Limb (tissue), 2 donors: ENCODE measurements around the gene ATP5F1D.

Source experiments
- DNase-seq, 2 donors: peaks; one replicate each; pipeline ENCODE4 v3.0.0-alpha.2; 2016; ENCODE audit errors: extremely low spot score in 2 of 2

ATP5F1D gene

GRCh38 chr19:1257475-1258162, 16.1 kb downstream of the ATP5F1D start:
- no peak for DNase-seq

DNA sequence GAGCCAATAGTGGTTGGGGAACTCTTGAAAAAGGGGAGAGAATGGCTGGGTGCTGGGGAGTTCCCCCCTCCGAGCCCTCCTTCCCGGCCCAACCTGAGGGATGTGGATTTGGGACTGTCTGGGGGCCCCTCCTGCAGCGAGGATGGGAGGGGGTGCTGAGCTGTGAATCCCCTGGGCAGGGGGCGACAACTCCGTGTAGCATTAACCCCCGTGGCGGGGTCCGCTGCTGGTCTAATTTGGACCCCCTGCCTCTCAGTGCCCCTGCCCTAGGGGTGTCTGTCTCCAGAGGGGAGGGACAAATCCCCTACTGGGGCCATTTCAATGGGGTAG, 16.6 kb downstream of the ATP5F1D start:
- no peak for DNase-seq

DNA sequence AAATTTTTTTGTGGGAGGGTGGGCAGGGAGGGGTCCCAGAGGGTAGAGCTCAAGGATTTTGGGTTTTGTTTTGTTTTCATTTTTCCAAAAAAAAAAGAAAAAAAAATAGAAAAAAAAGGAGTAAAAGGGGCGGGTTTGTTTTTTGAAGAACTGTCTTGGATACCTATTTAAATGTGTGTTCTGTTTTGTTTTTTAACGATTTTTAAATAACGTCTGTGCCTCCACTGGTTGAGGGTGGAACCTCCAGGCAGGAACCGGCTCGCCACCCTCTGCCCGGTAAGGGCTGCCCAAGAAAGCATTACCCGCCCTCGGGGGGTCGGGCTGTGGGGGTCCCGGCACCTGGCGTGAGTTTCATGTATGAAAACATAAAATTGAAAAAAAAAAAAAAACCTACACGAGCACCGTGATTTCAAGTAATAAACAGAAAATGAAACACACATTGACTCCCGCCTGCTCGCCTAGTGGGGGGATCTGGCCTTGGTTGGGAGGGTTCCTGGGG, 17.2 kb downstream of the ATP5F1D start:
- no peak for DNase-seq

DNA sequence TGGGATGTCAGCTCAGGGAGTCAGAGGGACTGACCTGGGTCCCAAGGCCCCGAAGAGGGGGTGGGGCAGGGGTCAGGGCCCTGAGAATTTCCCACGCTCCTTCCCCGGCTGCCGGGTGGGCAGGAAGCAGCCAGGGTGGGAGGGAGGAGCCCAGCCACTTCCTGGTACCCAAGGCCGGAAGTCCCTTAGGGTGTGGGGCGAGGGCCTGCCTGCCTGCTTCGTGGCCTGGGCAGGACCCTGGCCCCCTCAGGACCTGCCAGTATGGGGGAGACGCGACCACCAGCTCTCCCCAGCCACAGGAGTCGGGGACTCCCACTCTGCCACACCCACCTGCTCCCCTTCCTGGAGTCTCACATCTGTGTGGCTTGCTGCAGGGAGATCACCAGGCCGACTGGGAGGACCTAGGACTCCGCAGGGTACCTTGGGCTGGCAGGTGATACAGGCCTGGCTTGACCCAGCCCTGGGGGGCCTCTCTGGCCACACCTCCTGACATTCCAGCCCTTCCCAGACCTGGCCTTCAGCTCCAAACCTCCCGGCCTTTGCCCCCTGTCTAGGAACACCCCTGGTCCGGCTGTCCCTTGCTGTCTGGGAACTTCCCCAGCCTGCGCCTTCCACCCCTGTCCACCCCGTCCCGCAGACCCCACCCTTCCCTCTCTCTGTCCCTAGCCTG, 17.8 kb downstream of the ATP5F1D start:
- peak in 1 of 2 donors; percentile 71 for DNase-seq

DNA sequence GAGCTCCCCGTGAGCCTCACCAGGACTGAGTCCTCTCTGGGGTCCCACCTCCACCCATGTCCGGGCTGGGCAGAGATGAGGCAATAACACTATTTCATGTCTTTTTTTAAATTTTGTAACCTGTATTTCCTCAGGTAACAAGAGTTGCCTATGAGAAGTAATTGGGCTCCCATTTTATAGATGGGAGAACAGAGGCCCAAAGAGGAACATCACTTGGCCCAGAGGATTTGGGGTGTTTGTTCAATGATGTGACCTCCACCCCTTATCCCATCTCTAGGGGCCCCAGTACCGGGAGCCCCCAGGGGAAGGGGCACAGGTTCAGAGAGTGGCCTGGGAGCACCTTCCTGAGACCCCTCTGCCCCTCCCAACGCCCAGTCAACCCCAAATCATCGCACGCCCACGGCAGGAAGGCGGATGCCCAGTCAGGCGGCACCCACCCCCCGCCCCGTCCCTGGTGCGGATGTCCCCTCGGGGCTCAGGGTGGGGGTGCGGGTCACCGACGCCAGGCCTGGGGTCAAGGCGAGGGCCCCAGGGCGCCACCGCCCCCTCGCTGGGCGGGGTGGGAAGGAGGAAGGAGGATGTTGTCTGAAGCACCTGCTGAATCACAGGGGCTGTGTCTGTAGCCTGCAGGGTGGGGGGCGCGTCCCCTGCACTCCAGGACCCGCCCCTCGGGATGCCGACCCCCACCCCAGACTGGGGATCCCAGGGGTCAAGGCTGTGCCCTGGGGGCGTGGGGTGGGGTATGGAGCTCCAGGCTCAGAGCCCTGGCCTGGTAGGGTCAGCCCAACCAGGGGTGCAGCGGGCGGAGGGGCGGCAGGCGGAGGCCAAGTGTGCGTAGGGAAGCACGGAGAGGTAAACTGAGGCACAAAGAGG, 18.6 kb downstream of the ATP5F1D start:
- no peak for DNase-seq

DNA sequence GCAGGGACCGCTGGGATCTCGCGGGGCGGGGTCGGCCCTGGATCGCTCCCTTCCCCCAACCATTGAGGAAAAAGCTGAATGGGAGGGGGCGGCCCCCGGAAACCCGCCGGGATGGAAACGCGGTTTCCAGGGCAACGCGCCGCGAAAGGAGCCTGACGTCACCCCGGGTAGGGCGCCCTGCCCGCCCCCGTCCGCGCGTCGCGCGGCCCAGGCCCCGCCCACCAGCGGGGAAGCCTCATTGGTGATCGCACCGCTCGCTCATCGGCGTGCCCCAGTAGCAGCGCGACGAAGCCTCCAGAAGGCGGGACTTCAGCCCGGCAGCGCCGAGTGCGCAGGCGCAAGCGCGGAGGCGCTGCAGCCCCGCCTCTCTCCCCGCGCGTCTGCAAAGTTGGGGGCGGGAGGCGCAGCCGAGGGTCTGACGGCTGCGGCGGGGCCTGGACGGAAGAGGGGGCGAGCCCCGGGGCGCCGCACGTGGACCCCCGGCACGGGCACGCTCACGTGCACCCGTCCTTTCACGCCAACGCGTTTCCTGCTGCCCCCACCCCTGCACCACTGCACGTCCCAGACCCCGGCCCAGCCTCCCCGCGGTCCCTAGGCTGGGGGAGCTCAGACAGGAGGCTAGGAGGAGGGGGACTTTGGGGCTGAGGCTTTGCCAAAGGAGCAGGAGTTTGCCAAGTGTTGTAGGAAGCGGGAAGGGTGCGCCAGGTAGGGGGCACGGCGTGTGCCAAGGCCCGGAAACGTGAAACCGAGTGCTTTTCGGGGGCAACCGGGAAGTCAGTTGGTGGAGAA, 19.4 kb downstream of the ATP5F1D start:
- DNase-seq: peak; percentile 97 to 99

GRCh38 chr19:1261538-1261797, 19.9 kb downstream of the ATP5F1D start:
- DNase-seq: no peak

- DNase-seq: peak in 1 of 2 donors; percentile 65
These were observed 20.5 kb downstream of the ATP5F1D start for GRCh38 chr19:1261798-1262622.

GRCh38 chr19:1262623-1263123, 21.1 kb downstream of the ATP5F1D start:
- peak in 1 of 2 donors; percentile 67 for DNase-seq

DNA sequence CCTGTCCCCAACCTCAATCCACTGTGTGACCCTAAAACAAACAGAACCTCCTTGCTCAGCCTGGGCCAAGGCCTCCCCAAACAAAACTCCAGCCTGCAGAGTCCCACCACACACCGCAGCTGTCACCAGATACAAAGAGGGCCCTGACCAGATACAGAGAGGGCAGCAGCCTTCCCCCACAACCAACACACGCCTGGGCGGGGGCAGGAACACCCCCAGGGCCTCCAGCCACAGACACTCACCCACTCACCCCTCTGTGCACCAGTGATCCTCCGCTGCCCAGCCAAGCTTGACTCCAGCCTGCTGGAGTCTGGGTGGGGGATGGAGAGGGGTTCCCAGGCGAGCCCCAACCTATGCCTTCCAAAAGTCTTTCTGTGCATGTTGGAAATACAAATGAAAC, 21.6 kb downstream of the ATP5F1D start:
- no peak for DNase-seq

DNA sequence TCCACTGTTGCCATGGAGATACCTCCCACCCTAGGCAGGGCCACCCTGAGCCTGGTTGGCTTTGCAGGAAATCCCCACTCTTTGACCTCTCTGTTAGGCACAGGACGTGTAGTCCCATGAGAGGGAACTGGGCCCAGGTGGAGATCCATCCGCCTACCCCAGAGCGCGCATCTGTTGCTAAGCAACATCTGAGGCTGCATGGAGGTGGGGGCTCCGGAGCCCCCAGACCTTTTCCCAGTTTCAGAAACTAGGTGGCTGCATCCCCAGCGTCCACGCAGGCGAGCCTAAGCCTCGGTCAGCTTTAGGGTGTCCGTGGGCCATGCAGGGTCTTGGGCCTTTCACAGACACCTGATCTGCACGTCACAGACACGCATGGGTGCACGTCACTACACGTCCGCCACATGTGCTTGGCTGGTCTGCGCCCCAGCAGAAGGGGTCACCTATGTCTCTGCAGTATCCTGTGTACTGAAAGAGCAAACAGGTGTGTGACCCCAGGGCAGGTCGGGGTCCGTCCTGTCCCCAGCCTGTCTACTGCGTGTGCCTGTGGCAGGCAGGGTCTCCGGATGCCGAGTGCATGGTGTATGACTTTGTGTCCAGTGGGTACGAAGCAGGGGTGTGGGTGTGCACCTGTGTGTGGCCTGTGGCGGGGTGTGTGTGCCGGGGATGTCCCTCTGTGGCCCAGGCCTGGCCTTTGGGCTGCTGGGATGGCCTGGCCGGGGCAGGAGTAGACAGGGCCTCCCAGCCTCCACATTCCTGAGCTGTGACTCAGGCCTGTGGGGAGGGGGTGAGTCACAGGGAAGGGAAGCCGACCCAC, 23.5 kb downstream of the ATP5F1D start:
- DNase-seq: no peak

DNA sequence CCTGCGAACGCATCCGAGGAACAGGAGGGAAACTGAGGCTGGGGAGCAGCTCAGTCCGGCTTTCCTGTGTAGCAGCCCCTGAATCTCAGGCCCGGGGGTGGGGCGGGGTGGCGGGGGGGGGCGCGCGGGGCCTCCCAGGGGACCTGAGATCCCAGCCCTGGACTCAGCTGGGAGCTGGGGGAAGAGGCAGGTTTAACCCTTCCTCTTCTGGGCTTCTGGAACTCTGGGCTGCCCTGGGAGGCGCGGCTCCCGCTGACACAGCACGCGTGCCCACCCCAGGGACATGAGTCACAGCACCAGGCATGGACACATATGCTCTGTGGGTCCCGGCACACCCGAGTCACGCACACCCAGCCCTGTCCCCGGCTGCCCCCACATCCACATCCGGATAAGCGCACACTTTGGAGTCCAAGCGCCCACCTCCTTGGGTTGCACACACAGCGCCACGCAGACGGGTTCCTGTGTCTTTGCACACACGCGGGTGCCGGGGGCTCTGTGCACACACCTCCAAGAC, 24.1 kb downstream of the ATP5F1D start:
- peak in 1 of 2 donors; percentile 69 for DNase-seq

DNA sequence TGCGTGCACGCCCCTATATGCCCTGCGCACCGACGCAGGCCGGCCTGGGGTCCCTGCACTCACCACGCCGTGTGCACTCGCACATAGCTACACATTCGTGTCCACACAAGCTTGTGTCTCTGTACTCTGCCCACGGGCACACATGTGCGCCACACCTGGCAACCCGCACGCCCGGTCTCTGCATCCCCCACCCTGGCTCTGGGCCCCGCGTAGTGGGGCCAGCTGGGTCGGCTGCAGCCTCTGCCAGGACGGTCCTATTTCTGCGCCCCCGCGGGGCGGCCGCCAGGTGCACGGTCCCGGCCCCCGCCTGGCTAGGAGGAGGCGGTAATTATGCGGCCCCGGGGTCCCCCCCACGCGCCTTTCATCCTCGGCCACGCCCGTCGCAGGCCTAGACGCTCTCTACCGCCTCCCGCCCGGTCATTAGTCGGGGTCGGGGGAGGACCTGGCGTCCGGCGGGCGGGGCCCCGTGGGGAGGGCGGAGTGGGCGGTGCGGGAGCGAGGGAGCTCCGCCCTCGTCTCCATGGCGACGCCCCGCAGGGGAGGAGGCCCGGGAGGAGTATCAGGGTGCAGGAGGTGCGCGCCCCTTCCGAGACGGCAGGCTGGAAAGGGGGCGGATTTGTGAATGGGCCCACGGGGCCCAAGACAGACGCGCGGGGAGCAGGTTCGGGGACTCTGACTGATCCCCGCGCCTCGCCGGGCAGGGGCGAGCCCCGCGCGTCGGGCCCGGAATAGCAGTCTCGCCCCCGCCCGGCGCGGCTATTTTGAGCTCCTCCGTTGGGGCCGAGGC, 24.8 kb downstream of the ATP5F1D start:
- peak; percentile 62 to 88 for DNase-seq

- peak; percentile 58 to 90 for DNase-seq
These were observed 25.4 kb downstream of the ATP5F1D start for GRCh38 chr19:1266916-1267476.

GRCh38 chr19:1267477-1268225, 26.1 kb downstream of the ATP5F1D start:
- peak in 1 of 2 donors; percentile 69 for DNase-seq

DNA sequence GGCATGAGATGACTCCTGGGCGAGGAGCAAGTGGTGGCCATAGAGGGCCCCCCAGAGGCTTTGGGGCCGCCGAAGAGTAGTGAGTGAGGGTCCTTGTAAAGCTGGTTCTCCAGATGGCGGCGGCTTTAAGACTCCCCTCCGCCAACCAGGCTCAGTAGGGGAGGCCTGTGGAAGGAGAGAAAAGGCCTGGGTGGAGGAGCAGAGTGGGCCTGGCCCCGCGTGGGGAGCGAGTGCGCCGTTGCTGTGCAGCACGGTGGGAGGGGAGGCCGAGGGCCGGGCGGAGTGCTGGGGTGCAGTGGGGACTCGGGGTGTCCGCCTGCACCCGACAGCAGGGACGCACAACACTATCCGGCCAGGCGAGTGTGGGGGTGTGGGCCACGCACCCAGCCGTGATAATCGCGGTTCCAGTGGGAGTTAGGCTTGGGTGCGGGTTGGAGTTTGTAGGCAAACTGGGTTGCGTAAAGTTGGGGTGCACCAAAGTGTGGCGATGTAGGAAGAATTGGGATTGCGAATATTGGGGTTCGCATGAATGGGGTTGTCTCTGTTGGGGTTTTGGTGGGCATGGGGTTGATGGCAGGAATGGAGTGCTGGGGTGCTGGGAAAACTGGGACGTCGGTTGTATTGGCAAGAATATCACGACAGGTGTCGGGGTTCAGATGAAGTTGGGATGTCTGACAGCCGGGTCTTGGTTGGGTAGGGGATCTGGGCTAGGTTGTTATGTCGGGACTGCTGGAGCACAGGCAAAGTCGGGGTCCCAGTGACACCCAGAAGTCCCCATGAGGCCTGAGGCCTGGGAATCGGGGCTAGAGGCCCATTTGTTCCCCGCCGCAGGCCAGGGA, 26.9 kb downstream of the ATP5F1D start:
- DNase-seq: no peak

DNA sequence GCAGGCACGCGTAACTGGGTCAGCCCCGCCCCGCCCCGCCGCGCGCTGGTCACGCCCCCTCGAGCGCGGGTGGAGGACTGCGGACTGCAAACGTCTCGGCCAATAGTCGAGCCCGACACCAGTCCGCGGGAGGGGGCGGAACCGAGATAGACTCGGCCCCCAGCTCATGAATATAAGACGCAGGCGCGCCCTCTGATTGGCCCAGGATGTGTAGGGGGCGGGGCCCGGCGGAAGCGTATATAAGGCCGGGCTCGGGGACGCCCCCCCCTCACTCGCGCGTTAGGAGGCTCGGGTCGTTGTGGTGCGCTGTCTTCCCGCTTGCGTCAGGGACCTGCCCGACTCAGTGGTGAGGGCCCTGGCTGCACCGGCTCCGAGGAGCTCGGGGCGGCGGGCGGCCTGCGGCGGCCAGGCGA, 27.5 kb downstream of the ATP5F1D start, which contains the start of gene CIRBP:
CIRBP (plus strand) TSS at position 268 of the 413 bp plus-strand sequence. CDS start 1,602 bp downstream, outside the sequence.
- DNase-seq: peak; percentile 99
